ENCODE measurements around the gene MSANTD1.

MSANTD1 gene

DNA sequence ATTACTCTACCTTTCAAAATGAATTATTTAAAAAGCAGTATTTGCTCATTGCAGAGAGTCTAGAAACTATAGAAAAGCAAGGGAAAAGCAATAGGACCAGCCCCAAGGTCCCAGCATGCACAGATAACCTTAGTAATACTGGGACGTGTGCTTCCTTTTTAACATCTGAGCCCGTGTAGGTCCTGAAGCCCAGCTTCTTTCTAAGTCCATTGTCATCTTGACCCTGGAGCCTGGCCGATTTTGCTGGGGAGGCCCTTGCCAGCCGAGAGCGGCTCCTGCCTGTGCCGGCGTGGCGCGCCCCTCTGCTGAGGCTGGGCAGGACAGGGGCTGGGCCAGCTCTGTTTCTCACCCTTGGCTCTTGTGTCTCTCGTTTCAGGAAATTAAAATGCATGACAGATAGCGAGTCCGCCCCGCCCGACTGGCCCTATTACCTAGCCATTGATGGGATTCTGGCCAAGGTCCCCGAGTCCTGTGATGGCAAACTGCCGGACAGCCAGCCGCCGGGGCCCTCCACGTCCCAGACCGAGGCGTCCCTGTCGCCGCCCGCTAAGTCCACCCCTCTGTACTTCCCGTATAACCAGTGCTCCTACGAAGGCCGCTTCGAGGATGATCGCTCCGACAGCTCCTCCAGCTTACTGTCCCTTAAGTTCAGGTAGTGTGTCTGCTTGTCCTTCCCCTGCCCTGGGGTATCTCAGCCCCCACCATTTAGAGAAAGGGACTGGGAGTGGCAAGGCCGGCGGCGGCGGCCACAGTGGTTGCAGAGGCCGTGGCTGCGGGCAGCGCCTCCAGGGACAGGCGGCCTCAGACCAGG is 4.1 kb downstream of the MSANTD1 start:
- no peaks in the 10 kb centered on the region for H3K9me3 Mint-ChIP-seq
- H3K36me3 Mint-ChIP-seq (ENCODE audit: low read depth) = peaks cover 65% of the 10 kb centered on the region
- H3K27ac Mint-ChIP-seq = no peak overlapping the region
- H3K27me3 Mint-ChIP-seq = no peaks in the 10 kb centered on the region
- H3K4me3 Mint-ChIP-seq = no peak overlapping the region
- H3K4me1 Mint-ChIP-seq (ENCODE audit: low read depth) = no peaks in the 10 kb centered on the region
- intact Hi-C loops (cut with micrococcal nuclease) = no loop called here

GRCh38 chr4:3253808-3254207 is 4.8 kb downstream of the MSANTD1 start:
- peaks cover 65% of the 10 kb centered on the region for H3K36me3 Mint-ChIP-seq (ENCODE audit: low read depth)
- intact Hi-C loops (cut with micrococcal nuclease) = no loop called here
- no peak overlapping the region for H3K27ac Mint-ChIP-seq
- H3K4me1 Mint-ChIP-seq (ENCODE audit: low read depth) = no peaks in the 10 kb centered on the region
- H3K27me3 Mint-ChIP-seq = no peaks in the 10 kb centered on the region
- H3K4me3 Mint-ChIP-seq = no peak overlapping the region
- no peaks in the 10 kb centered on the region for H3K9me3 Mint-ChIP-seq

DNA sequence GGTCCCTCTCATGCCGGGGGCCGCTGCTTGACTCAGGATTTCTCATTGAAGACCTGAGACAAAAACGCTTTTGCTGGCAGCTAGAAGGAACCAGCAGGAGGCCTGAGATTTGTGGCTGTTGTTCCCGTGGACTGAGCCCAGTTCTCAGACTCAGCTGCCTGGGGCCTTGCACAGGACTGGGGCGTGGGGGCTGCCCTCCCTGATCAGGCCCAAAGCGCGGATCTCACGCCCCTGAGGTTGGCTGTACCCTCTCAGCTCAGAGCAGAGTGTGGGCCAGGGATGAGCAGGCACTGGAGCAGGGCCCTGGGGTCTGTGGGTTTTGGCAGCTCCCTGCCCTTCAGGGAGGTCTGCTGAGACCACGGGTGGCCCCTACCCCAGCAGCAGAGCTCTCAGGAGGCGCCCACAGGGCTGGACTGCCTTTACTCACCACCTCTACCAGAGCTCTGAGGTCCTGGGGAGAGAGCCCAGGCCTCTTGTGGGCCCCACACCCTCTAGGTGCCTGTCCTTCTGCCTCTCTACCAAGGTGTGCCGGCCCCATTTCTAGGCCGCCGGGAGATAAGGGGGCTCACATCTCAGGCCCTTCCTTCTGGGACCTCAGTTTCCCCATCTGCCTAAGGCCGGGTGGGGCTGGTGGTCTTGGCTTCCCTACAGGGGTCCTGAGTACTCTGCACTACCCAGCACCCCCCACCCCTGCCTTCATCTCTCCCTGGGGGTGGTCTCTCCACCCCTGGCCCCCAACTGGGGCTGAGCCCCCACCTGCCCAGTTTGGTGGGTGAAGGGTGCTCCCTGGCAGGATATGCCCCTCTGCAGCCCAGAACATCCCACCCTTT is 5.6 kb downstream of the MSANTD1 start:
- H3K4me1 Mint-ChIP-seq (ENCODE audit: low read depth) = no peaks in the 10 kb centered on the region
- H3K9me3 Mint-ChIP-seq = no peaks in the 10 kb centered on the region
- peaks cover 60% of the 10 kb centered on the region for H3K36me3 Mint-ChIP-seq (ENCODE audit: low read depth)
- no peak overlapping the region for H3K27ac Mint-ChIP-seq
- H3K27me3 Mint-ChIP-seq = no peaks in the 10 kb centered on the region
- H3K4me3 Mint-ChIP-seq = no peak overlapping the region
- intact Hi-C loops (cut with micrococcal nuclease) = no loop called here

GRCh38 chr4:3255611-3256186 is 6.7 kb downstream of the MSANTD1 start:
- no peak overlapping the region for H3K27ac Mint-ChIP-seq
- H3K27me3 Mint-ChIP-seq = no peaks in the 10 kb centered on the region
- H3K9me3 Mint-ChIP-seq = no peaks in the 10 kb centered on the region
- H3K4me1 Mint-ChIP-seq (ENCODE audit: low read depth) = no peaks in the 10 kb centered on the region
- peaks cover 49% of the 10 kb centered on the region for H3K36me3 Mint-ChIP-seq (ENCODE audit: low read depth)
- no peak overlapping the region for H3K4me3 Mint-ChIP-seq
- intact Hi-C loops (cut with micrococcal nuclease) = no loop called here

GRCh38 chr4:3256230-3257102 is 7.5 kb downstream of the MSANTD1 start:
- intact Hi-C loops (cut with micrococcal nuclease) = no loop called here
- Mint-ChIP-seq H3K36me3 (ENCODE audit: low read depth) (peaks cover 49% of the 10 kb centered on the region), H3K27ac (no peak overlapping the region), H3K27me3 (no peaks in the 10 kb centered on the region), H3K9me3 (no peaks in the 10 kb centered on the region), H3K4me1 (ENCODE audit: low read depth) (no peaks in the 10 kb centered on the region), H3K4me3 (no peak overlapping the region)

DNA sequence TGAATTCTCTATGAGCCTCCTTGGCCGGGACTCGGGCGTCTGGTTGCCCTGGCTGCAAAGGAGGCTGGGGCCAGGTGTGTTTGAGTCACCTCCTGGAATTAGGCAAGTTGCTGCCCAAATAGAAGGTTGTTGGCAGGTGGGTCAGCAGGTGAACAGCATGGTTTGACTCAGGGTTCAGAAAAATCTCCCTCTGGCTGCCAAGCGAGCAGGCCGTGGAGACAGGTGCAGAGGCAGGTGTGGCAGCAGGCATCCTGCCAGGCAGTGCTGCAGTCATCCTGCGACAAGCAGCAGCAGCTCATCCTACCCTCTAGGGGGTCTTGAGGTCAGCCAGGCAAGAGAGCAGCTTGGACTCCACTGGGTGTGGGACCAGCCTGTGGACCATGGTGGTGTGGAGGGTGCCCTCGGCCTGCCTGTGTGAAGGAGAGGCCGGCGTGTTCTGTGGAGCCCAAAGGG is 8.2 kb downstream of the MSANTD1 start:
- Mint-ChIP-seq H3K4me1 (ENCODE audit: low read depth) (no peaks in the 10 kb centered on the region), H3K4me3 (no peak overlapping the region), H3K27me3 (no peaks in the 10 kb centered on the region), H3K9me3 (no peaks in the 10 kb centered on the region), H3K27ac (no peak overlapping the region), H3K36me3 (ENCODE audit: low read depth) (peaks cover 44% of the 10 kb centered on the region)
- intact Hi-C loops (cut with micrococcal nuclease) = no loop called here

- no peaks in the 10 kb centered on the region for H3K27me3 Mint-ChIP-seq
- H3K9me3 Mint-ChIP-seq = no peaks in the 10 kb centered on the region
- peaks cover 43% of the 10 kb centered on the region for H3K36me3 Mint-ChIP-seq (ENCODE audit: low read depth)
- H3K4me1 Mint-ChIP-seq (ENCODE audit: low read depth) = no peaks in the 10 kb centered on the region
- H3K4me3 Mint-ChIP-seq = no peak overlapping the region
- H3K27ac Mint-ChIP-seq = no peak overlapping the region
- intact Hi-C loops (cut with micrococcal nuclease) = no loop called here
These were observed 8.9 kb downstream of the MSANTD1 start for GRCh38 chr4:3257556-3258482.

DNA sequence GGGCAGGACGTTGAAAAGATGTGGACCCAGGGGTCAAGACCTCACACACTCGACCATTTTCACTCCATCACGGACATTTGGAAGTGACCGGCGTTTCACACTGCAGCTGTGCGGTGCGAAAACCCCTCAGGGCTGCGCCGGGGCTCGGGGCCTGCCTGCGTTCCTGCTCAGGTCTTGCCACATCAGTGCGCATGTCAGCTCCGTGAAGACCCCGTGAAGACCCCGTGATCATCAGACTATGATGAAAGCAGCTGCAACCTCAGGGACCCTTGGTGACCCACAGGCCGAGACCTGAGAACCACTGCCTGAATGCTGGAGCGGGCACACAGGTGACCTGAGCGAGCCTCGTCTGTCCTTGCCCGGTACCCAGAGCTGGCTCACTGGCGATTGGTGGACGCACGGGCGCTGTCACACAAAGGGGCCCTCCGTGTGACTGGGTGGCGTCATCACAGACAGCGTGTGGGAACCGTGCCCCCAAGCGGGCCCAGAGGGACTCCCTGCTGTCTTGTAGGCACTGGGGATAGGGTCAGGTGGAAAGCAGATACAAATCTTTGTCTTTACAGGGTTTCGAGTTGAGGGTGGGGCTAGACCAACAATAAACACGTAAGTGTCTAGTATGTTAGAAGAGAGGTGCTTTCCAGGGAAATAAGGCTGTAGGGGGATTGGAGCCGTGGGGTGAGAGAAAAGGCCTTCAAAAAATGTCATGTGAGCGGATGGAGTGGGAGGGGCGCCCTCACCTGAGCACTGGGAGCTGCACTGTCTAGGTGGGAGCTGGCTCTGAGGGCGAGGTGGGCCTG is 12.7 kb downstream of the MSANTD1 start:
- H3K9me3 Mint-ChIP-seq = no peaks in the 10 kb centered on the region
- intact Hi-C loops (cut with micrococcal nuclease) = no loop called here
- peaks cover 5% of the 10 kb centered on the region for H3K36me3 Mint-ChIP-seq (ENCODE audit: low read depth)
- no peak overlapping the region for H3K27ac Mint-ChIP-seq
- H3K4me1 Mint-ChIP-seq (ENCODE audit: low read depth) = no peaks in the 10 kb centered on the region
- no peaks in the 10 kb centered on the region for H3K27me3 Mint-ChIP-seq
- H3K4me3 Mint-ChIP-seq = no peak overlapping the region

DNA sequence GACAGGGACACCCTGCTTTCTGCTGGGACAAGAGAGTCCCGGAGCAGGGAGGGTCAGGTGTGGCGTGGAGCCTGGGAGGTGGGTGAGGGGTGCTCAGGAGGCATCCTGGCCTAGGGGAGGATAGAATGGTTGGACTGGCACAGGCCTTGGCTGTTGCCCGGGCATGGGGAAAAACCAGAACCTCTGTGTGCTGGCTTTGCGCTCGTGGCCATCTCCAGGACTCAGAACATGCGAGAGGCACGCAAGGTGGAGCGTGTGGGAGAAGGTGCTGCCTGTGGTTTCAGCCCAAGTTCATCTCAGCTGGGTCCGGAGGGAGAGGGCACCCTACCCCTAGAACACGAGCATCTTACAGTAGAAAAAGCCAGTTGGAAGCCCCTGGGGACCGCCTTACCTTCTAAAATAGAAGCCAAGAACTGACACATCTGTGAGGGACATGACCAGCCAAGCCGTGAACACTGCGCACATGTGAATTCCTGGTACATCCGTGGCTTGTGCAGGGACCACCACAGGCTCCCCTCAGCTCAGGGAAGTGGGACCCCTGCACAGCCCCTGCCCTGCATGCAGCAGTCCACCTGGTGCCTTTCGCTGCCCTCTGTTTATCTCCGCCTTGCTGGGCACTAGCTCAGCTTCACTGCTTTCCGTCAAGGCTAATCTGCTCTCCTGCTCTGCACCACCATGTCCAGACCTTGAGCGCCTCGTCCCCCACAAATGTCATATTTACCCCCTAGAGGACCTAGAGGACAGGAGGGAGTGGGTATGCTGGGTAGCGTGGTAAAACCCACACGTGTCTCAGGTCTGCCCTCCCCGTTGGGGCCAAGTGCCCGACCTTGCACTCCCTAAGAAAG is 13.5 kb downstream of the MSANTD1 start:
- Mint-ChIP-seq H3K27ac (no peak overlapping the region), H3K36me3 (ENCODE audit: low read depth) (no peaks in the 10 kb centered on the region), H3K4me3 (no peak overlapping the region), H3K27me3 (no peaks in the 10 kb centered on the region), H3K9me3 (no peaks in the 10 kb centered on the region), H3K4me1 (ENCODE audit: low read depth) (no peaks in the 10 kb centered on the region)
- intact Hi-C loops (cut with micrococcal nuclease) = no loop called here

DNA sequence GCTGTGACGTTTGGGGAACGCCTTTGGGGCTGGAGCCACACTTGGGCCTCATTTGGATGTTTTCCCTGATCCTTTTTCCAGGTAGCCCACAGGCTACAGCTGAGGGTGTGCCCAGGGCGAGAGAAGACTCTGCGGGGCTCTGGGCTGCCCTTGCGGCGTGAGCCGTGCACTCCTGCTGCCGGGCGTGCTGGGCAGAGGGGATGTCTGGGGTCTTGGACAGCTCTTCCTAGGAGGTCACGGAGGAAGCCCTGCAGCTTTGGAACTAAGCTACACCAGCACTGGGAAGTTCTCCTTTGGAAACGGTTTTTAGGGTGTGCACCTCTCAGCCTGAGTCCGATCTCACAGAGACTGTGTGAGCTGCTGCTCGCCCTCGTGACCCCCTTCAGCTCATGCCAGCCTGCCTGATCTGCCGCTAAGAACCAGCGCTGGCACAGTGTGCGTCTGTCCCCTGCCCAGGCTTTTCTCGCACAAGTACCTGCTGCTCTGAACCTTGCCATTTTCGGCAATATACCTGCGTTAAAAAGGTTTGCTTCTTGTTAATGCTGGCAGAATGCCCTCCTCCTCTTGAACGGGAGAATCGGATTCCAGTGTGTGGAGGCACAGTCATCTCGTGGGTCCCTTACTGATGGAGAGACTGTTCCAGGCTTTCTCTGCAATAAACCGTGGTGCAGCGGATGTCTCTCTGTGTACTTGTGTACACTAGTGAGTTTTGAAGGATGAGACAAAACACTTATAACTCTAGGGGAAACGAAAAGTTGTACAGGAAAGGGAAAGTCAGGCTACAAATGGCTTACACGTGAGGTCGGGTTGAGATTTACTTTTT is 14.3 kb downstream of the MSANTD1 start:
- Mint-ChIP-seq H3K27ac (no peak overlapping the region), H3K36me3 (ENCODE audit: low read depth) (no peaks in the 10 kb centered on the region), H3K27me3 (no peaks in the 10 kb centered on the region), H3K9me3 (no peaks in the 10 kb centered on the region), H3K4me3 (no peak overlapping the region), H3K4me1 (ENCODE audit: low read depth) (no peaks in the 10 kb centered on the region)
- intact Hi-C loops (cut with micrococcal nuclease) = no loop called here

DNA sequence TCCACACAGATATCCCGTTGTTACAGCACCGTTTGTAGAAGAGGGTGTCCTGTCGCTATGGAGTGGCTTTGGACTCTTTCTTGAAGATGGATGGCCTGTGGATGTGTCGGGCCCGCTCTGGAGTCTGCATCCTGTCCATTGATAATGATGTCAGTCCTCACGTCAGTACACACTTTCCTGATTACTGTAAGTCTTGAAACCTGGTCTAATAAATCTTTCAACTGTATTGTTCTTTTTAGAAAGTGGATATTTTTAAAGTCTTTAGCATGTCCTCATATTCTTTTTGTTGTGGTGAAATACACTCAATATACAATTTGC is 14.9 kb downstream of the MSANTD1 start:
- no peaks in the 10 kb centered on the region for H3K27me3 Mint-ChIP-seq
- H3K36me3 Mint-ChIP-seq (ENCODE audit: low read depth) = no peaks in the 10 kb centered on the region
- intact Hi-C loops (cut with micrococcal nuclease) = no loop called here

More for the DNA sequence above, 14.9 kb downstream of the MSANTD1 start:
- H3K4me3 Mint-ChIP-seq = no peak overlapping the region
- no peaks in the 10 kb centered on the region for H3K9me3 Mint-ChIP-seq
- H3K4me1 Mint-ChIP-seq (ENCODE audit: low read depth) = no peaks in the 10 kb centered on the region
- H3K27ac Mint-ChIP-seq = no peak overlapping the region
